ENCODE results near the gene KAT2A.

The KAT2A gene

DNA sequence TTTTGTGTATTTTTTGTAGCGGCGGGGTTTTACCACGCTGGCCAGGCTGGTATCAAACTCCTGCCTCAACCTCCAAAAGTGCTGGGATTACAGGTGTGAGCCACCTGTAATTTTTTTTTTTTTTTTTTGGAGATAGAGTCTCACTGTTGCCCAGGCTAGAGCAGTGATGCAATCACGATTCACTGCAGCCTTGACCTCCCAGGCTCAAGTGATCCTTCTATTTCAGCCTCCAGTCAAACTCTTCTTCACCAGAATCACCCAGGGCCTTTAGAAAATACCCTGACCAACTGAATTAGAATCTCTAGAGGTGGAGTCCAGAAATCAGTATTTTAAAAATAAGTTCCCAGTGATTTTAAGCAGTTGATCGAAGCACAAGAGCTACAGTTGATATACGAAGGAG, 14.0 kb upstream of the KAT2A start:
- no peak for DNase-seq

- peak in 1 of 2 donors; percentile 49 for DNase-seq
Measured at GRCh38 chr17:42133461-42134041, 12.4 kb upstream of the KAT2A start.

DNA sequence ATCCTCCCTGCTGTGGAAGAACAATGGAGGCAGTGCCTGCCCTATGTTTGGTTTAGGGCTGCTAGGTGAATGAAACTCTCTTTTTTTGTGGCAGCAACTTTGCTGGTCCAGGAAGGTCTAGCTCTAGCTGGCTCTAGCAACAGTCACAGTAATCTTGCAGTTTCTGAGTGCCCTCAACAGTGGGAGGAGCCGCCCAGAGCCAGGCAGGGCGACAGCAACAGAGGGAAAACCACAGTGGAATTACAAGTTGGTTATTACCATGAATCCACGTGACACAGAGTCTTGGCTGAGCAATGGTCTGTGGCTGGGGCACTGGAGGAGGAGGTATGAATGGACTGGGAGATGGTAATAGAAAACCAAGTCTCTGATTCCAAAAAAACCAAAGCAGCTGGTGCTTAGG, 11.8 kb upstream of the KAT2A start:
- DNase-seq: no peak

GRCh38 chr17:42131981-42132432, 10.8 kb upstream of the KAT2A start:
- DNase-seq: no peak

GRCh38 chr17:42131232-42131631, 10.1 kb upstream of the KAT2A start:
- no peak for DNase-seq

GRCh38 chr17:42130310-42130936, 9.3 kb upstream of the KAT2A start:
- no peak for DNase-seq

DNA sequence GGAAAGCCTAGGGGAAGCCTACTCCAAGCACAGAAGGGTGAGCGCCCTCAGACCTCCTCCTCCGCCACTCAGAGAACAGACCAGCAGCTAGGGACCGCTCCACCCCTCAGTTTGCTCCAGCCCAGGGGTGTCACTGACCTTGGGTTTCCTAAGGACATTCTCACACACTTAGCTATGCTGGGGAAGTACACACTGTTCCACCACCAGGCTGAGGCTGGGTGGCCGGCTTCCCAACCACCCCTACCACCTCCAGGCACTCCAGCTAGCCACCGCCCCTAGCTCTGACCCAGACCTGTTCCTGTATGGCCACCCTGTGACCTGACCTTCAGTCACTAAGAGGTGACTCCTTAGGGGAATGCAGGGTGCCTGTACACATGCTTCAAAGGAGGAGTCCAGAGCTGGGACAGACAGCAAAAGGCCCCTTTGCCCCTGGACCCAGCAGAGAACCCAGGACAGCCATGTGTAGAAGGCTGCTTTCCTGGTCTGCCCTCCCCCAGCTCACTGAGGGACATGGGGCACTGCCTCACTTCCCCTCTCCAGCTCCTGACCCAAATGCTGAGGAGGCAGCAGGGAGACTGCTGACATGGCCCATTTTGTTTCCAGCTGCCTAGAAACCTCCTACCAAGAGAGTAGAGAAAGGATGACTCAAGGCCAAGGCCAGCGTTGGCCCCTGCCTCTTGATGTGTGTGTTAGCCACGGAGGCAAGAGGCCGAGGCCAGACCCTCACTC, 8.1 kb upstream of the KAT2A start:
- no peak for DNase-seq

DNA sequence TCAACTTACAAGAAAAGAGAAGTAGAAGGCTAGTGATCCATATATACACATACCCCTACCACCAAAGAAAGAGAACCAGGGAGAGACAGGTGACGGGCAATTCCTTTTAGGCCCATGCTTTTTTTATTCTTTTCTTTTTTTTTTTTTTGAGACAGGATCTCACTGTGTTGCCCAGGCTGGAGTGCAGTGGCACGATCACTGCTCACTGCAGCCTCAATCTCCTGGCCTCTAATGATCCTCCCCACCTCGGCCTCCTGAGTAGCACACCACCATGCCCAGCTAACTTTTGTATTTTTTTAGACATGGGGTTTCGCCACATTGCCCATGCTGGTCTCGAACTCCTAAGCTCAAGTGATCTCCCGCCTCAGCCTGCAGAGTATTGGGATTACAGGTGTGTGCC, 6.2 kb upstream of the KAT2A start:
- no peak for DNase-seq

- DNase-seq: no peak
Measured at GRCh38 chr17:42126836-42127235, 5.7 kb upstream of the KAT2A start.

- DNase-seq: no peak
Measured at GRCh38 chr17:42125565-42125964, 4.4 kb upstream of the KAT2A start.

DNA sequence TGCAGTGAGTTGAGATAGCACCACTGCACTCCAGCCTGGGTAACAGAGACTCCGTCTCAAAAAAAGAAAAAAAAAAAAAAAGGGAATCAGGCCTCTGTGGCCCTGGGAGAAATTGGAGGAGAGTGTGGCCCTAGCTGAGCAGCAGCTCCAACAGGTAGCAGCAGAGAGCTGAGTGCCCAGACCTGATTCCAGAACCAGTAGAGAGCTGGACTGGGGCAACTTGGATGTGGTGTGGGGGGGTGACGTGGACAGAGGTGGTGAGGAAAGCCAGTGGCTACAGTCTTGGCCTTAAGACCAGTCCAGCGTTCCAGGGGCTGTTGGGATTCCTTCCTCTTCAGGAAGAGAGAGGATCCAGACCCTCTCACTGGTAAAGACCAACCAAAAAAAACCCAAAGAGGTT, 3.1 kb upstream of the KAT2A start:
- no peak for DNase-seq

- no peak for DNase-seq
Measured at GRCh38 chr17:42122371-42123303, 1.5 kb upstream of the KAT2A start, which contains the start of gene HSPB9. TSS of gene HSPB9 (plus strand) at chr17:42122804. CDS start at chr17:42122851, 47 bp downstream.

- DNase-seq: no peak
Measured at GRCh38 chr17:42120161-42120769, 902 bp downstream of the KAT2A start.

DNA sequence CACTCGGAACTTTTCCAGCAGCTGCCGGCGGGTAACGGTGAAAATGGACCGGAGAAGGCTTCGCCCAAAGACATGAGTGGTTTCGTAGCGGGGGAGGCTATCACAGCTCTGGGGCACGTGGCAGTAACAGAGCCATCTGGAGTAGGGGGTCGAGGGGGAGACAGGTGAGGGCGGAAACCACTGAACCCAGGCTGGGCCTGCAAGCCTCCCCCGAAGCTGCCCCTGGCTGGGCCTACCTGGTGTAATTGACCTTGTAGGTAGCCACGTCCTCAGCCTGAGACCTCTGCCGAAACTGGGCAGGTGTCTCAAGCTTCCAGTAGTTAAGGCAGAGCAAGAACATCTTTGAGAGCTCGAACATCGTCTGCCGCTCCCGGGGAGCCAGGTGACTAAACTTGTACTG, 1.9 kb downstream of the KAT2A start:
- DNase-seq: no peak

- DNase-seq: peak; percentile 41 to 54
Measured at GRCh38 chr17:42118545-42118944, 2.6 kb downstream of the KAT2A start.

DNA sequence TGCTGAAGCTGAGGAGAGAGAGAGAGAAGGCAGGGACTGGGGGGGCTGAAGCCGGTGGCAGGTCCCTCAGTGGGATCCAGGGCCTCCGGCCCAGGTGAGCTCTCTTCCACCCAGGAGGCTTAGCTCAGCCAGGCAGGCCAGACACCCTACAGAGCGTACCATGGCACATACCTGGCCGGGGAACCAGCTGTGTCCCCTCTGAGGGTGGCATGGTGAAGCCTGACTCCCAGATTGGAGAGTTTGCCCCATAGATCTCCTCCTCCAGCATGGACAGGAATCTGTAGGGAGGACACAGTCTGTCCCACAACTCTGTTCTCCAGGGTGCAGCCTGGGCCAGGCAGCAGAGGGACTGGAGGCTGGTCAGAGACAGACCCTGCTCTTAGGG, 3.0 kb downstream of the KAT2A start:
- DNase-seq: no peak

DNA sequence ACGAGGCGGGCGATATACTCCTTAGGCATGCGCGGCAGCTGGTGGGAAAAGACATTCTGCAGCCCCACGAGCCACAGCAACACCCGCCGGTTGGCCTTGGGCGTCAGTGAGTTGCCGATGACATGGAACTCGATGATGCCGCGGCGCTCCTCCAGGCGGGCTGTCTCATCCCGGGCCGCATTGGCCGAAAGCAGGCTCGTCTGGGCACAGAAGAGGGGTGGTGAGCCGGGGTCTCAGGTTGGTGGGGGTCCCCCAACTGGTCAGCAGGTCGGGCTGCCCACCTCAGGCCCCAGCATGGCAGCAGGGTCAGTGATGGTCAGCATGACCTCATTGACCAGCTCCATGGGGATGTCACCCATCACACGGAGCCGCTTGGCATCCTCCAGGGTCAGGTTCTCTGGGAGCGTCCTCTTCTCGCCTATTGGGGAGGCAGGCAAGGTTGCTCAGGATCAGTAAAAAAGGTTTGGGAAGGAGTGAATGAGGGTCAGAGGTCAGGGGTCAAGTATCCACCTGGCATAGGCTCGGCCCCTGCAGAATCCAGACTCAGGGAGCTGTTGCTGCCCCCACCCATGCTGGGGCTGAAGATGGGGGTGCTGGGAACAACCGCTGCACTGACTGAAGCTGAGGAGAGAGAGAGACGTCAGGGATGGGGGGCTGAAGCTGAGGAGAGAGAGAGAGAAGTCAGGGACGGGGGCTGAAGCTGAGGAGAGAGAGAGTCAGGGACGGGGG, 3.6 kb downstream of the KAT2A start:
- no peak for DNase-seq

DNA sequence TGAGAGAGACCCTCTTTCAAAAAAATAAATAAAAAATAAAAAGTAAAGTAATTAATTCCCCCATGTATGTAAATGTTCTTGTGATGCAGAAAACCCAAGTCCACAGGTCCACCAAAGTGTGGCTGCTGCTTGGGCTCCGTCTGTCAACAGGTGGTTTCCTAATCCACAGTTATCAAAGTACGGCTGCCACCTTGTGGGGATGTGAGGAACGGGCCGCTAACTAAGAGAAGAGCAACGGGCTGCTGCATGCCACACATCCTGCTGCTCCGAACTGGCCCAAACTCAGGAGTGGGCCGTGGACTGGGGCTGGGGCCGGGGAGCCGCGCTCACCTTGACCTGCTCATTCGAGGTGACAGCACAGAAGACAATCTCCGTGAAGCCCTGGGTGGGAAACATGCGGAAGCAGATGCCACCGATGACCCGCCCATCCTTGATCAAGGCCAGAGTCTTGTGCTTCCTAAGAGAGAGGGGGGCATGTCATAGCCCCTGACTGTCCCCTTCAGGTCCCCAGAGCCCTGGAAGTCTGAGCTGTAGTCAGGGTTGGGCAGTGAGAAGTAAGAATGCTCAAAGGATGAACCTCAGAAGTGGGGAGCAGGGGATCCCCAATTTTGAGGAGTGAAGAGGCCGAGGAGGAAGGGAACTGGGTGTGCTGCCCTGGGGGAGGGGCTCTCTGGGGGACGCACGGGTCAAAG, 4.3 kb downstream of the KAT2A start:
- DNase-seq: peak; percentile 80 to 86

DNA sequence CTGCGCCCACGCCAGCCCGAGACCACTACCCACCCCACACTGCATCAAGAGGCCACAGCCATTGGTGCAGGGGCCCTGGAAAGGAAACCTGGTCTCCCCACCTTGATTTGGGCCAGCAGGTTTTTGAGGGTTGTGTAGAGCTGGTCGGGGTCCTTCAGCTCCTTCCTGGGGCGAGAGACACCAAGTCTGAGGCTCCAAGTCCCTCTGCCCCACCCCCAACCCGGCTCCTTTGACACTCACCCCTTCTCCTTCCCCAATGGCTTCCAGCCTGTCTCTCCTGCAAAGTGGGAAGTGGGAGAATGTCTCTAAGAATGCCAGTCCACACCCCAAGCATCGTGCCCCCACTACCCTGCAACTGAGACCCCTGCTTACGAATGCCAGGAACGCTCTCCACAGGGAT, 7.0 kb downstream of the KAT2A start:
- DNase-seq: no peak

DNA sequence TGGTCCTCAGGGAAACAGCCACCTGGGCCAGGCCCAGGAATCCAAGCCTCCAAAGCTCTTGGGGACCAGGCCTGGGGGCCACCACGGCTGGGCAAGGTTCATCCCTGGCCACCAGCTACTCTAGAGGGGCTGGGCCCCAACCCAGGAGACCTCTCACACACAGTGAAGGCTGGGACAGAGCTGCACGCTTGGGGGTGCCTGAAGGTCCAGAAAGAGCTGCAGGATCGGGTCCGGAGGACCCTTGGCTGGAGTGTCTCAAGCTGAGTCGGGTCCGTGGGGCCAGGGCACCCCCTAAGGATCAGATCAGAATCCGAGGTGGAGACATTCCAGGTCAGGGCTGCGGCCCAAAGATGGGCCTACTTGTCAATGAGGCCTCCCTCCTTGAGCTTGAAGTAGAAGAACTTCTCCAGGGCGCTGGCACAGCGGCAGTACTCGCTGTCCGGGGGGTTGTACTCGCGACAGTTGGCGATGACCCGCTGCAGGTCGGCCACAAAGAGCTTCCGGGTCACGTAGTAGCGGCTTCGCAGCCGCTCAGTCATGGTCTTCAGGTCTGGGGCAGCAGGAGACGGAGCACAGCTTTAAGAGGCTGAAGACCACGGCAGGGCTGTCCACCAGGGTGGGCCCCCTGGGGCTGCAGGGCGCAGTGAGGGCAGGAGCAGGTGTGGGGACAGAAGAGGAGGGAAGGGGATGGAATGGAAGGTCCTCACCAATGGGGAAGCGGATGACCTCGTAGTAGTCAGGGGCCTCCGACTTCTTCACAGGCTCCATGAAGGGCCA, 7.7 kb downstream of the KAT2A start:
- no peak for DNase-seq

Measured in activated CD4-positive, alpha-beta T cell treated with anti-CD3 and anti-CD28 coated beads for 4 hours (primary cell).